ENCODE data around the gene PHKB. TPM values are rescaled to one million over a fixed set of nuclear protein-coding genes. Genes with fewer than 3 reads are reported as not detected.
"Not testable (repeated sequence)": the region's sequence is repeated elsewhere in the genome, so short reads cannot be mapped to it uniquely, and the experiment has no call there.

PHKB gene
- total and polyA plus RNA-seq, 4 experiments from 2014 or later = 29.4 to 56.4 (median 41.6) TPM

DNA sequence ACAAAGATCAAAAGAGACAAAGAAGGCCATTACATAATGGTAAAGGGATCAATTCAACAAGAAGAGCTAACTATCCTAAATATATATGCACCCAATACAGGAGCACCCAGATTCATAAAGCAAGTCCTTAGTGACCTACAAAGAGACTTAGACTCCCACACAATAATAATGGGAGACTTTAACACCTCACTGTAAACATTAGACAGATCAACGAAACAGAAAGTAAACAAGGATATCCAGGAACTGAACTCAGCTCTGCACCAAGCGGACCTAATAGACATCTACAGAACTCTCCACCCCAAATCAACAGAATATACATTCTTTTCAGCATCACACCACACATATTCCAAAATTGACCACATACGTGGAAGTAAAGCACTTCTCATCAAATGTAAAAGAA is 21.1 kb upstream of the PHKB start:
- DNase-seq; H3K9me3 Mint-ChIP-seq; POLR2A ChIA-PET (ENCODE audit: partially characterized antibody); H3K9me3 ChIP-seq (ENCODE audit: control insufficient read depth in 1 of 2, low read length in 2 of 2); H3K27ac Mint-ChIP-seq; H3K27me3 Mint-ChIP-seq; H3K4me1 ChIP-seq (ENCODE audit: insufficient read depth, low read length); H3K36me3 ChIP-seq (ENCODE audit: insufficient read depth, low read length); H3K4me3 ChIP-seq (ENCODE audit: low read length in 2 of 2); H3K4me3 Mint-ChIP-seq; H3K27ac ChIP-seq (ENCODE audit: low read depth, low read length); intact Hi-C loops (cut with micrococcal nuclease); CTCF ChIA-PET (ENCODE audit: partially characterized antibody); H3K27me3 ChIP-seq (ENCODE audit: insufficient read depth, low read length): not testable (repeated sequence)
- Mint-ChIP-seq H3K4me1 (peaks cover 17 to 34% (median 24%) of the 10 kb centered on the region in 4 donors), H3K36me3 (peaks cover 39 to 56% of the 10 kb centered on the region in 2 donors)

DNA sequence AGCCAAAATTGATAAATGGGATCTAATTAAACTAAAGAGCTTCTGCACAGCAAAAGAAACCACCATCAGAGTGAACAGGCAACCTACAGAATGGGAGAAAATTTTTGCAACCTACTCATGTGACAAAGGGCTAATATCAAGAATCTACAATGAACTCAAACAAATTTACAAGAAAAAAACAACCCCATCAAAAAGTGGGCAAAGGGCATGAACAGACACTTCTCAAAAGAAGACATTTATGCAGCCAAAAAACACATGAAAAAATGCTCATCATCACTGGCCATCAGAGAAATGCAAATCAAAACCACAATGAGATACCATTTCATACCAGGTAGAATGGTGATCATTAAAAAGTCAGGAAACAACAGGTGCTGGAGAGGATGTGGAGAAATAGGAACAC is 18.2 kb upstream of the PHKB start:
- H3K9me3 ChIP-seq (ENCODE audit: control insufficient read depth in 1 of 2, low read length in 2 of 2); H3K27ac ChIP-seq (ENCODE audit: low read depth, low read length); H3K4me1 ChIP-seq (ENCODE audit: insufficient read depth, low read length); DNase-seq; H3K4me3 ChIP-seq (ENCODE audit: low read length in 2 of 2); H3K27ac Mint-ChIP-seq; H3K4me3 Mint-ChIP-seq; H3K36me3 ChIP-seq (ENCODE audit: insufficient read depth, low read length); H3K9me3 Mint-ChIP-seq; CTCF ChIA-PET (ENCODE audit: partially characterized antibody); H3K27me3 ChIP-seq (ENCODE audit: insufficient read depth, low read length); H3K27me3 Mint-ChIP-seq; intact Hi-C loops (cut with micrococcal nuclease); POLR2A ChIA-PET (ENCODE audit: partially characterized antibody): not testable (repeated sequence)
- Mint-ChIP-seq H3K4me1 (peaks cover 21 to 43% (median 31%) of the 10 kb centered on the region in 4 donors), H3K36me3 (peaks cover 55 to 58% of the 10 kb centered on the region in 2 donors)

DNA sequence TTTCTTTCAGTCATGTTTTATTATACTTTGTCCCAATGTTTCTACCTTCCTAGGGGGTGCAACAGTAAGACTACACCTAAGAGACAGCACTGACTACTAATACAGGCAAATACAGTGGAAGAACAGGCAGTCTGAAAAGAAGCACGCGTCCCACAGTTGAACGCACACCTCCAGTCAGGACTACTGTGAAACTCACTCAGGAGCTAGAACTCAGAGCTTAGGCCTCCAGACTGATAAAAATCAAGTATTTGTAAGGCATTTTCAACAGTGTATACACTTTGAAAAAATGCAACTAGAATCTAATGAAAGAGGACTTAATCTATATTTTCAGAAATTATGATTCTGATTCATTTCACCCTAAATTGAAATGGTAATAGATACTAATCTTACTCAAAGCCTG is 14.7 kb upstream of the PHKB start:
- no peaks in the 10 kb centered on the region for H3K4me1 ChIP-seq (ENCODE audit: insufficient read depth, low read length)
- no peak overlapping the region for H3K27ac ChIP-seq (ENCODE audit: low read depth, low read length)
- DNase-seq = no peak
- POLR2A ChIA-PET (ENCODE audit: partially characterized antibody) = interaction anchor here (0.7 kb wide), 1 partner anchor 21 kb away, joined by 3 read pairs; no protein-coding TSS in a partner anchor
- intact Hi-C loops (cut with micrococcal nuclease) = no loop called here
- H3K27ac Mint-ChIP-seq = peak overlapping the region in 1 of 7 donors; percentile 30
- H3K4me1 Mint-ChIP-seq = peaks cover 18 to 31% (median 26%) of the 10 kb centered on the region in 4 donors
- no peaks in the 10 kb centered on the region for H3K27me3 ChIP-seq (ENCODE audit: insufficient read depth, low read length)
- no peak overlapping the region for H3K4me3 ChIP-seq (ENCODE audit: low read length in 2 of 2)
- H3K9me3 Mint-ChIP-seq = peaks cover 0 to 5% (median 0%) of the 10 kb centered on the region in 8 donors
- peaks cover 24% of the 10 kb centered on the region for H3K36me3 ChIP-seq (ENCODE audit: insufficient read depth, low read length)
- H3K9me3 ChIP-seq (ENCODE audit: control insufficient read depth in 1 of 2, low read length in 2 of 2) = no peaks in the 10 kb centered on the region
- H3K36me3 Mint-ChIP-seq = peaks cover 51 to 67% of the 10 kb centered on the region in 2 donors
- no peaks in the 10 kb centered on the region for H3K27me3 Mint-ChIP-seq
- CTCF ChIA-PET (ENCODE audit: partially characterized antibody) = no interaction called here
- no peak overlapping the region for H3K4me3 Mint-ChIP-seq

DNA sequence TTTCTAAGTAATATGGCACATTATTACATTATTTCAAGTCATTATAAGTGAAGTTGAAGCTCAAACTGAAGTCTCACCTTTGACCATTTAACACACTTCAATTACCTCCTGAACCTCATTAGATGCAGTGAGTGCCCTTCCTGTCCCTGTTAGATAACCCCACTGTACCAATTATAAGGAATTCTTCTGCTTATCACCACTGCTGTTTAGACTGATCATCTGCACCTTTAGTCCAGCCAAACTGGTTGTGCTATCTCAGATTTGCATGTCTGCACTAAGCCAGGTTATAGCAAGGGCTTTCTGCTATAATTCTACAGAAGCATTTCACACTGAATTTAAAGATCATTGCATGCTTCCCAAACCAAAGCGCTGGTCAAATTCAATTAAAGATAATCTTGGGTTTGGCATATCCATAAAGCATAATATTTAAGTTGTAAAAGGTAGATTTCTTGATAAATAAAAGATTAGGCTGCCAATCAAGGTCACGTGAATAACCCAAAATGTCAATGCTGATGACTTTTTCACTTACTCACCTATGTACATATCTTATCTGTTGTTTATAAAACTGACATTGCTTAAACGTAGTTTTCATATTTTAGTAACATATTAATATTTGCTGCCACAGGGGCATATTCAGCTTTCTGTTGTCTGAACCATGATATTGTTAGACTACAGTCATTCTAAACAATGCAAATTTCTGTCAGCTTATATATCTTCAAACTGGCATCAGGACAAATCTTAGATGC is 12.1 kb upstream of the PHKB start:
- peaks cover 52 to 76% of the 10 kb centered on the region in 2 donors for H3K36me3 Mint-ChIP-seq
- H3K4me1 ChIP-seq (ENCODE audit: insufficient read depth, low read length) = no peaks in the 10 kb centered on the region
- no peak overlapping the region for H3K4me3 Mint-ChIP-seq
- CTCF ChIA-PET (ENCODE audit: partially characterized antibody) = no interaction called here
- H3K27me3 Mint-ChIP-seq = no peaks in the 10 kb centered on the region
- H3K4me3 ChIP-seq (ENCODE audit: low read length in 2 of 2) = no peak overlapping the region
- no peaks in the 10 kb centered on the region for H3K9me3 Mint-ChIP-seq
- H3K27ac Mint-ChIP-seq = peak overlapping the region in 1 of 7 donors; percentile 20
- no peaks in the 10 kb centered on the region for H3K9me3 ChIP-seq (ENCODE audit: control insufficient read depth in 1 of 2, low read length in 2 of 2)
- intact Hi-C loops (cut with micrococcal nuclease) = no loop called here
- no peak for DNase-seq
- peaks cover 13 to 33% (median 22%) of the 10 kb centered on the region in 4 donors for H3K4me1 Mint-ChIP-seq
- no peak overlapping the region for H3K27ac ChIP-seq (ENCODE audit: low read depth, low read length)
- POLR2A ChIA-PET (ENCODE audit: partially characterized antibody) = interaction anchor here (1.3 kb wide), 1 partner anchor 12 kb away, joined by 6 read pairs; the partner anchor contains the start of genes ITFG1 and PHKB
- peaks cover 41% of the 10 kb centered on the region for H3K36me3 ChIP-seq (ENCODE audit: insufficient read depth, low read length)
- no peaks in the 10 kb centered on the region for H3K27me3 ChIP-seq (ENCODE audit: insufficient read depth, low read length)

DNA sequence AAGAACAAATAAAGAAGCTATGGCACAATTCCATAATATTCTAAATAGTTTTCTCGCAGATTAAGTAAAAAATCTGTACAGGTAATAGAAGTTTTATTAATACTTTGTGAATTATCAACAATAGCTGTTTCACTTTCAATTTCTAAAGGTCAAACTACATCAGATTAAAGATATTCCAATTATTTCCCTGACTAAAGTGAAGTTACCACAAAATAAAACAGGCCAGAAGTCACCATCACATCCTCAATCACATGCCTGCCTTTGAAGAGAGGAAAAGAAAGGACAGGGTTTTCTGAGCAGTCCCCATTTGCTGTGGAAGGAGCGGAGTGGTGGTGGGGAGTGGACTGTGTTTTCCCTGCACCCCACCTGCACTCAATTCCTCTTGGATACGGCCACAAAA is 11.3 kb upstream of the PHKB start:
- peaks cover 54 to 77% of the 10 kb centered on the region in 2 donors for H3K36me3 Mint-ChIP-seq
- H3K27me3 Mint-ChIP-seq = no peaks in the 10 kb centered on the region
- H3K4me3 Mint-ChIP-seq = no peak overlapping the region
- DNase-seq = no peak
- H3K4me1 ChIP-seq (ENCODE audit: insufficient read depth, low read length) = no peaks in the 10 kb centered on the region
- ChIA-PET POLR2A (ENCODE audit: partially characterized antibody) (interaction anchor here (1.3 kb wide), 1 partner anchor 11 kb away, joined by 6 read pairs; the partner anchor contains the start of genes ITFG1 and PHKB), CTCF (ENCODE audit: partially characterized antibody) (no interaction called here)
- peaks cover 41% of the 10 kb centered on the region for H3K36me3 ChIP-seq (ENCODE audit: insufficient read depth, low read length)
- H3K9me3 ChIP-seq (ENCODE audit: control insufficient read depth in 1 of 2, low read length in 2 of 2) = no peaks in the 10 kb centered on the region
- H3K4me3 ChIP-seq (ENCODE audit: low read length in 2 of 2) = no peak overlapping the region
- H3K27ac Mint-ChIP-seq = peak overlapping the region in 1 of 7 donors; percentile 62
- no peaks in the 10 kb centered on the region for H3K9me3 Mint-ChIP-seq
- no peak overlapping the region for H3K27ac ChIP-seq (ENCODE audit: low read depth, low read length)
- intact Hi-C loops (cut with micrococcal nuclease) = no loop called here
- no peaks in the 10 kb centered on the region for H3K27me3 ChIP-seq (ENCODE audit: insufficient read depth, low read length)
- H3K4me1 Mint-ChIP-seq = peaks cover 12 to 36% (median 22%) of the 10 kb centered on the region in 4 donors

DNA sequence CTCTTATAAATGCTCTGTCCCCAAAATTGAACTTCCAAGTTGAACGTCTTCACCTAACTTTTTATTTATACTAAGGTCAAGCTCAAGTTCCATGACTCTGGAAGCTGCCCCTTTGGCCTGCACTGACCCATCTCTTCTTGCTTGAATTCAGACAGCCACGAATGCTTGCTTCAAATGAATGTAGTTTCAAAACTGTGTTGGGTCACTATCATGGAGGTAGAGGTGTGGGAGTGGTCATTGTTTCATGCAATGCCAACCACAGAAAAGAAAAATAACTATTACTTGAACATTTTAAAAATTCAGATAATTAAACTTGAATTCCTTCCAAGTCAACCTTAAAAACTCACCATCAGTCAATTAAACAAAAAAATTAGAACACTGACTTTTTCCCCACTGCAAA is 2.8 kb upstream of the PHKB start:
- H3K9me3 ChIP-seq (ENCODE audit: control insufficient read depth in 1 of 2, low read length in 2 of 2) = no peaks in the 10 kb centered on the region
- no peaks in the 10 kb centered on the region for H3K27me3 ChIP-seq (ENCODE audit: insufficient read depth, low read length)
- ChIA-PET POLR2A (ENCODE audit: partially characterized antibody) (no interaction called here), CTCF (ENCODE audit: partially characterized antibody) (no interaction called here)
- no peak overlapping the region for H3K27ac ChIP-seq (ENCODE audit: low read depth, low read length)
- Mint-ChIP-seq H3K4me1 (peaks cover 37 to 59% (median 46%) of the 10 kb centered on the region in 4 donors), H3K9me3 (no peaks in the 10 kb centered on the region), H3K27ac (peak overlapping the region in 4 of 7 donors; percentile 4 to 30 (median 12)), H3K4me3 (peak overlapping the region in 1 of 8 donors; percentile 7), H3K36me3 (peaks cover 26 to 46% of the 10 kb centered on the region in 2 donors), H3K27me3 (no peaks in the 10 kb centered on the region)
- intact Hi-C loops (cut with micrococcal nuclease) = no loop called here
- peaks cover 43% of the 10 kb centered on the region for H3K4me1 ChIP-seq (ENCODE audit: insufficient read depth, low read length)
- DNase-seq = no peak
- H3K4me3 ChIP-seq (ENCODE audit: low read length in 2 of 2) = no peak overlapping the region
- H3K36me3 ChIP-seq (ENCODE audit: insufficient read depth, low read length) = peaks cover 7% of the 10 kb centered on the region

DNA sequence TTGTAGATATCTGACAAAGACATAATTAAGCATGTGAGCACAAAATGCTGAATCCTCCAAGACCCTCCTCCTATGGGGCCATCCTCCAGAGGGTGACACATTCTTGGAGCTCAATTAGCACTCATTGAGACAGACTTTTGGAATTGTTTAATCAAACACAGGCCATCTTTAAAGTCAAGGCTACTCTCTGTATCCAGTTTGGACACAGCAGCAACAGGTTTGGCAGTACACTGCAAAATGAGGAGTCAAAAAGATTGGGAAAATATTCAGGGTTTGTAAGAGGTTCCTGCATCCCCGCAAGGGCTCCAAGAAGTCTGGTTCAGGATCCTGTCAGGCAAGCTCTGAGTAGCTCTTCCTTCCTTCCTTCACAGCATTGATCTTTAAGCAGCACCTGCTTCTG is 1.5 kb upstream of the PHKB start:
- H3K27ac Mint-ChIP-seq = peak overlapping the region; percentile 87 to 99 (median 96)
- ChIA-PET CTCF (ENCODE audit: partially characterized antibody) (interaction anchor here (2.0 to 2.1 kb wide), 2 partner anchors 8 to 316 kb away, joined by 8 read pairs; partner anchors contain the start of gene NETO2), POLR2A (ENCODE audit: partially characterized antibody) (interaction anchor here (1.2 to 3.2 kb wide), 4 partner anchors 9 to 486 kb away, joined by 3 to 23 read pairs (median 5); partner anchors contain the start of gene DNAJA2)
- peaks cover 39 to 65% (median 54%) of the 10 kb centered on the region in 4 donors for H3K4me1 Mint-ChIP-seq
- Histone ChIP-seq H3K9me3 (ENCODE audit: control insufficient read depth in 1 of 2, low read length in 2 of 2) (no peaks in the 10 kb centered on the region), H3K27me3 (ENCODE audit: insufficient read depth, low read length) (no peaks in the 10 kb centered on the region), H3K4me1 (ENCODE audit: insufficient read depth, low read length) (peaks cover 56% of the 10 kb centered on the region), H3K4me3 (ENCODE audit: low read length in 2 of 2) (peak overlapping the region in 1 of 2 donors; percentile 92), H3K27ac (ENCODE audit: low read depth, low read length) (peak overlapping the region; percentile 82), H3K36me3 (ENCODE audit: insufficient read depth, low read length) (peaks cover 6% of the 10 kb centered on the region)
- H3K36me3 Mint-ChIP-seq = peaks cover 16 to 39% of the 10 kb centered on the region in 2 donors
- H3K4me3 Mint-ChIP-seq = peak overlapping the region; percentile 89 to 99 (median 96)
- no peak for DNase-seq
- intact Hi-C loops (cut with micrococcal nuclease) = loop anchor here (2.0 to 10.0 kb wide), 3 partner anchors 771 to 1155 kb away; partner anchors contain the start of genes N4BP1, ORC6, SIAH1 and VPS35
- H3K9me3 Mint-ChIP-seq = no peaks in the 10 kb centered on the region
- H3K27me3 Mint-ChIP-seq = no peaks in the 10 kb centered on the region
